Midbrain (tissue), 1 donor: ENCODE data around the gene RNF166.

Experiments used
- DNase-seq: peaks from one replicate; lab custom pipeline; 2025; lab: John Stamatoyannopoulos, UW

Gene RNF166

GRCh38 chr16:88739139-88739976 lies 33.1 kb upstream of the RNF166 start:
- no peak for DNase-seq

DNA sequence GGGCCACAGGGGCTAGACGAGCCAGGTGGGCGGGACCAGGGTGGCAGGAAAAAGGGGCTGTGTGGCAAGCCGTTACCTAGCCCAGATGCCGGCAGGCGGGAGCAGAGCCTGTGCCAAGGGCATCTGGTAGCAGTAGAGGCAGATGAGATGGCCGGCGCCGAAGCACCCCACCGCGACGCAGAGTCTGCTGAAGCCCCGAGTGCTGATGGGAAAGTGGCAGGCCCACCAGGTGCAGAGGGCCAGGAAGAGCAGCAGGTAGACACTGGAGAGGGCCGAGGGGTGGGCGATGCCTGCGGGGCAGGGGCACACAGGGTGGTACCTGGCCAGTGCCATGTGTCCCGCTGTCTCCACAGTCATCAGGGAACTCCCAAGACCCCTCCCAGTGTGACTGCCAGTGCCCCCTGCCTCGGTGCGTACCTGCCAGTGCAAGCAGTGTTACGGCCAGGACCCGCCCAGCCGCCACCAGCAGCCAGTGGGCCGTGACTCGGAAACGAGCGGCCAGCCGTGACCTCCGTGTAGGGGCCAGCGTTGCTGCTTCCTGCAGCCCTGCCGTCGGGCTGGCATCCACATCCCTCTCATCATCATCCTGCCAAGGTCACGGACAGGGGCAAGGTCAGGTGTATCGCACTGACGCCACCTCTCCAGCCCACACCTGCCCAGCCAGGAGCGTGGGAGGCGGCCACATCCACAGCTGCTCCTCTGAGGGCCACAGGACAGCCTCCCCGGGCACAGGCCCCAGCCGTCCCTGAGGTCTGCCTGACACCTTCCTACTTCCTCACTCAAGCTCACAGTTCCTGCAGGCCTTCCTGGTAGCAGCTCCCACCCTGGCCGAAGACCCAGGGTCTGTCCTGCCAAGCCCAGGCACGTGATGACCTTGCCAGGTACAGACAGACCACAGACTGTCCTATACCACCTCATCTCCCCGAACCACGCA lies 32.2 kb upstream of the RNF166 start:
- no peak for DNase-seq

- DNase-seq: peak; percentile 37
Measured at GRCh38 chr16:88737298-88738150, 31.3 kb upstream of the RNF166 start.

DNA sequence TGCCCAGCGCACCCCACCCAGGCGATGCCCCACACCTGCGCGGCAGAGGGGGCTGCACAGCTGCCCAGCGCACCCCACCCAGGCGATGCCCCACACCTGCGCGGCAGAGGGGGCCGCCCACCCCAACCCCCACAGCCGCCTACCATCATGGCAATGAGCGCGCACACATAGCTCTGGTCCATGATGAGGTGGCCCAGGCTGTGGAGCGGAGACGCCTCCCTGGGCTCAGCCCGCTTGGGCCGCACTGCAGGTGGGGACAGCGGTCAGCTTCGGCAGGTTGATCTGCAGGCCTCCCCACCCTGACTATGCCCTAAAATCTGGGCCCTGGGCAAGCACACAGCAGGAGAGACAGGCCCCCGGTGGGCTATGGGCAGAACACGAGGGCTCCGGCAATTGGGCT lies 30.3 kb upstream of the RNF166 start:
- DNase-seq: no peak

DNA sequence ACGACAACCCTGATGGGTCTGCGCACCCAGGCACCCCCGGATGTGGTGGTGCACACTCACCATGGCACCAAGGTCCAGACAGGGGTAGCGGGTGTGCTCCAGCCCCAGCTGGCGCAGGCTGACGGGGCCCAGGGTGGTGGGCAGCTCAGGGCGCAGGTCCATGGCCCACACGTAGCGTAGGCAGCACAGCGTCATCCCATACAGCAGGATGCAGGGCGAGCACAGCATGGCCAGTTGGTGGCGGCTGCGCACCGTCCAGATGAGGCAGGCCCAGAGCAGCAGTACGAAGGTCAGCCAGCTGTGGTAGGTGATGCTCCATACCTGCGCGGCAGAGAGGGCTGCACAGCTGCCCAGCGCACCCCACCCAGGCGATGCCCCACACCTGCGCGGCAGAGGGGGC lies 29.9 kb upstream of the RNF166 start:
- DNase-seq: no peak

DNA sequence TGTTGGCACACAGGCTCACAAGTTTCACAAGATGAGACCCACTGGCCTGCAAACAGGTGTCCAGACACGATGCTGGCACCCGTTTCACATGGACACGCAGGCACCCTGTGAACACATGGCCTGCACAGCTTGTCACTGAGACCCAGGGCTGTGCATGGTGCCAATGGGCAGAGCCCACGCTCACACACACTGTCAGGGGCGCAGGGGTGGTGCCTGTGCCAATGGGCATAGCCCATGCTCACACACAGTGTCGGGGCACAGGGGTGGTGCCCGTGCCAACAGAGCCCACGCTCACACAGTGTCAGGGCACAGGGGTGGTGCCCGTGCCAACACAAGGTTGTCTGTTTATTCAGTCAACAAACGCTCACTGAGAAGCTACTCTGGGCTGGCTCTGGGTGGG lies 29.4 kb upstream of the RNF166 start:
- DNase-seq: no peak

DNA sequence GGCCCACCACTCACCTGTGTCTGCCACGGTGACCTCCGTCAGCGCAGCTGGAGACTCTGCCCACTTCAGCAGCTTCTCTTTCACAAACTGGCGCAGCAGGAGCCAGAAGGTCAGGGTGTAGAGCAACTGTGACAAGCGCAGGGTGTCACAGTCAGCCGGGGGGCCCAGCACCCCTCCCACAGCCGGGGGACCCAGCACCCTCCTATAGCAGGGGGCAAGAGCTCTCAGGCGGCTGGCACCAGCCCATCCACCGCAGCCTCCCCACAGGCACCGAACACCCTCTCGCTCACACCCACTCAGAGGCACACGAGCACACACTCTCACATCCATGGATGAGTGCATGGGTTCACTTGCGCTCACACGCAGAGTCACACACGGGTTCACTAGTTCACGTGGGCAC lies 28.9 kb upstream of the RNF166 start:
- no peak for DNase-seq

- DNase-seq: no peak
Measured at GRCh38 chr16:88734361-88734728, 28.1 kb upstream of the RNF166 start.

GRCh38 chr16:88733630-88734360 lies 27.6 kb upstream of the RNF166 start:
- DNase-seq: no peak

- no peak for DNase-seq
Measured at GRCh38 chr16:88732961-88733294, 26.7 kb upstream of the RNF166 start.

DNA sequence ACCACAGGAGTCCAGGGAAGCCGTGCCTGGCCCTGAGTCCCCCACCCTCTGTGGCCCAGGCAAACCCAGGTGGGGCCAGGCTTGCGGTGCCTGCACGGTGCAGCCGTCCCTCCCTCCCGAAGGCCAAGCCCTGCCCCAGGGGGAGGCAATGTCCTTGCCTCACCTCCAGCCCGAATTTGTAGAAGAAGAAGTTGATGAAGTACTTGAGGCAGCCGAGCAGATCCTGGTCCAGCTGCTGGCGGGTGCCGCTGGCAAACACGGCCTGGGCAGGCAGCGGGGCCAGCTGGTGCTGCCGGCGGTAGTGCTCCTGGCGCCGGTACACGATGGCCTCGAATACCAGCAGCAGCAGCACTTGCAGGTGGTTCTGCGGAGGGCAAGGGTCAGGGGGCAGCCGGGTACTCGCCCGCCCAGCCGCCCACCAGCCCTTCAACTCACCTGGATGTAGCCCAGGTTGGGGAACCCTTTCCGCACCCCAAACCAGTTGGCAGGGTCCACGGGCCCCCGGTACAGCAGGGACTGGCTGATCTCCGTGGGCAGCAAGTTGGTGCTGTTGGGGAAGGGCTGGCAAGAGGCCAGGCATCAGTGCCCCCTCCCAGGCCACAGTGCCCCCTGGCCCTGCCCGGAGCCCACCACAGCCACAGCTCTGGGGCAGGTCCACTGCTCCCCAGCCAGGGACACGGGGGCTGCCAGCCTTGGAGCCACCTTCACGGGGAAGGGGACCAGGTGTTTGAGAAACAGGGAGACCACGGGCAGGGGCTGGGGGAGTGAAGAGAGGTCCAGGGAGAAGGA lies 26.2 kb upstream of the RNF166 start:
- no peak for DNase-seq

GRCh38 chr16:88731699-88732098 lies 25.5 kb upstream of the RNF166 start:
- DNase-seq: no peak

DNA sequence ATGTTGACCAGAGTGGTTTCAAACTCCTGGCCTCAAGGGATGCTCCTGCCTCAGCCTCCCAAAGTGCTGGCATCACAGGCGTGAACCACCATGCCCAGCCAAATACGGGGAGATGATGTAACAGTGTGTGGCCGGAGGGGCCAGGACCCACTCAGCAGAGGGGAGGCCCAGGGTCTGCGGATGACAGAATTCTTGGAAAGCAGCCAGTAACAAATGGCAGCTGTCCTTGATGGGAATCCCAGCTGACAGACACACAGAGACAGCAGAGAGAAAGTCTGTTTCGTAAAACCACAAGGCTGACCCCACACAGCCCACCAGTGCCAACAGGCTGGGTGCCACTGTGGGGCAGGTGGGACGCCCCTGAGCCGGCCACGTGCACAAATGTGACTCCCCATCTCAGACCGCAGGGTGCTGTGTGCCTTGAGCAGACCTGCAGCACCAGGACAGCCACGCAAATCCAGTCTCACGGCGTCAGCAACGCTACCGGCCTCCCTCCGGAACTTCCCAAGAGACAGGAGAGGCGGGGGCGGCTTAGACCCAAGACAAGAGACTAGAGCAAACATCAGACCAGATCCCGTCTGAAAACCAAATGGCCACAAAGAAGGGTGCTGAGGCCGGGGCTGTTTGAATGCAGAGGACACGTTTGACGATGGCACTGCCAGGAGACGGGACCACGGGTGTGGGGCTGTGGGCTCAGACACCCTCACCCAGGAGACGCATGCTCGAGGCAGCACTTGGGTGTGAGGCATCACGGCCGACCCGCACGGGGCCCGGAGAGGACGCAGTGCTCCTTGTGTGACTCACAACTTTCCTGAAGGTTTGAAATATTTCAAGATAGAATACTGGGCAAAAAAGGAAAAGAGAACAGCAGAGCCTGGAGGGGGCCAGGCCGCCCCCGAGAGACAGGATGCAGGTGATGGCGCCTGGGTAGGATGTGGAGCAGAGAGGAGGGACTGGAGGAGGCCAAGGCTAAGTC lies 24.7 kb upstream of the RNF166 start:
- no peak for DNase-seq

DNA sequence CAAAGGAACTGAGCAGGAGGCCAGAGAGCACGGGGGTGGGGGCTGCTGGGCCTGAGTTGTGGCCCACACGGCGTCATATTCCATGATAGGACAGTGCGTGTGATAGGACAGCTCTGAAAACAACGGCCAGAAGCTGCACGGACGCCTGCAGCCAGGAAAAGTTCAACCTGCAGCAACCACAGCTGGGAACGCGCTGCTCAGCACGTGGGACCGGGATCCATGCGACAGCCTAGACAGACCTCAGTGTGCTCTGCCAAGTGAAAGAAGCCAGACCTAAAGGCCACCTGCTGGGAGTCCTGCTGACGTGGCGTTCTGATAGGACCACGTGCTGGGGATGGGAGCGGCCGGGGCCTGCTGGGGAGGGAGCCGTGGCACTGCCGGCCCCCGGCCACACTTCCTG lies 21.7 kb upstream of the RNF166 start:
- no peak for DNase-seq

- DNase-seq: no peak
Measured at GRCh38 chr16:88726981-88727380, 20.8 kb upstream of the RNF166 start.

GRCh38 chr16:88726408-88726749 lies 20.2 kb upstream of the RNF166 start:
- no peak for DNase-seq

DNA sequence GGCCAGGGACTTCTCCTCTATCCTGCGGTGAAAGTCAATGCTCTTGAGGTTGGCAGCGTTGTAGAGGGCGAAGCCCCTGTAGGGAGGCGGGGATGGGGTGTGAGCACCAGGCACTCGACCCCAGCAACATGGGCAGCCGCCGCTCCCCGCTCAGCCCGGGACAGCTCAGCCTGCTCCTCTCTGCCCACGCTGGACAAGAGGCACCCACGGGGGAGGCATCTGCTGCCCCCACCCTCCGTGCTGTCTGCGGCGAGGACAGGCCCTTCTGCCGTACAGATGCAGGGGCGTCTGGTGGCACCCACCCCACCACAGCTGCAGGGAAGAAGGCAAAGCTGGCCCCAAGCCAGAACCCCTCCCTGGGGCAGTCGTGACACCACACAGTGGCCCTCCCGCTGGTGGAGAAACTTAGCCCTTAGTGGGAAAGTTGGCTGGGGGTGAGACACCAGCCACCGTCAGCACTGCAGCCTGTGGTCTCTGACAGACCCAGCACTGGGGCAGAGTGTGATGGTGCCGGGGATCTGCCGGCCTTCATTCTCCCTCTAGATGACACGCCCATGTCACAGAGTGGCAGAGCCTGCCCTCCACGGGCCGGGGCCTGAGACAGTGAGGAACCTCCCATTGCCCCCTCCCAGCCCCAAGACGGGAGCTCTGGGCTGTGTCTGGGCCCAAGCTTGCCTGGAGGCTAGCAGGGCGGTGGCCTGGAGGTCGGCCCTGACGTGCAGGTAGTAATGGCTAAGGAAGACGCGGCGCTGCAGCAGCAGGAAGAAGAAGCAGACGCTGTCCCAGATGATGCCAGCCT lies 19.6 kb upstream of the RNF166 start:
- no peak for DNase-seq

DNA sequence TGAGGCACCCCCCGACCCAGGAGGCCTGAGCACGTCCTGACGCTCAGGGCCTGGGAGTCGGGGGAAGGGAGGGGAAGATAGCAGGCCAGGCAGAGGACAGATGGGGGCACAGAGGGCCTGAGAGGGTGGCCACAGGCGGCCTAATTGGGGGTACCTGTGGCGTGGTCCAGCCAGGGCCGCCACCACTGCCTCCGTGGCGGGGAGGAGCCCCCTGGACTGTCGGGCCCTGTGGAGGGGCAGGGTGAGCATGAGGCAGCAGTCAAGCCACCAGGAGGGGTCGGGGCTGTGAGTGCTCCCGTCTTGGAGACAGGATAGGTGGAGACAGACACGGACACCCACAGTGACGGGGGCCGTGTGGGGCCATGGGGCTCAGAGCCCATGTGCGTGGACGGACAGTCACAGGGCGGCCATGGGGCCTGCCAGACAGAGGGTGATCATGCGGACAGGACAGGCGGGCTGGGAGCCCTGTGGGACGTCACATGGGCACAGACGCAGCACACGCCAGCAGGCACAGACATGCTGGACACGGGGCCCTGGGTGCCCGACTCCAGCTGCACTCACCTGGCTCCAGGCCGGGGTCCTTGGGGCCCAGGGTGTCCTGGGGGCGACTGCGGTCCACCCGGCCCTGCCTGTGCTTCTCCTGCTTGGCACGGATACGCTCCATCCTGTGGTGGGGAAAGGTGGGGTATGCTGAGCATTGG lies 18.8 kb upstream of the RNF166 start:
- DNase-seq: no peak
